ENCODE results near the gene TENT5C. TPM values are rescaled to one million over a fixed set of nuclear protein-coding genes. Genes with fewer than 3 reads are reported as not detected.

The TENT5C gene
- polyA plus RNA-seq, 3 donors from 2014 or later: 7.4 to 25.7 (median 25.3) TPM

DNA sequence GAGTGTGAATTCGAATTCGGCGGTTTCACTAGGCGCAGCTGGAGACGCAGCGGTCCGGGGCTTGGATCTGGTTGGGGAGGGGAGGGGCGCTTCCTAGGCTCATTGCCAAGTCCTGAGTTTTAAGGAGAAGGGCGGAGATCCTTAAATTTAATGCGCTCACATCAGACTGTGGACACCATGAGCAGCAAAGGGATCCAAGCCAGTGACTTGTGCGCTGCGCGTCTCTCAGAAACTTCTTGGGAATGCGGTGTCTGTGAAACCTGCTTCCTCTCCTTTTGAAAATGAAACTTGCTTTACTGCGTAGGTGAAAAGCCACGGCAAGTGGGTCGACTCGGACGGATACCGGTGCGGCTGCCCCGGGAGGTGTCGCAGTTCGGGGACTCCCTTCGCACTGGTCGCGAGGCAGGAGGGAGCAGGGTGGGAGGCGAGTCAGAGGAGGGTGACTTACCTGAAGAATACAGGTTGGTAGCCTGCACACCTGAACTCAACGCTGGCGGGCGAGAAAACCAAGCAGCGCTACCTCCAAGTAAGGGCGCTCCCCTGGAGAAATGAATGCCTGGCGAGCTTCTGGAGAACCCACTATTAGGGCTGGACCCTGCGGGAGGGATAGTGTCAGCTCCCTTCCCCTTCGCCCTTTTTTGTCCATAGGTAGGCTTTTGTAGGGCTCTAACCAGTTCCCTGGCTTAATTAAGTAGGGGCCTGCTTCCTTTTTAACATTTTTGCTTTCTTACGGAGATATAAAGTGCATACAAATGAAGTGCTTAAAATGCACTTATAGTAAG lies 992 bp downstream of the TENT5C start:
- H3K36me3 Mint-ChIP-seq: peaks cover 0 to 11% (median 6%) of the 10 kb centered on the region in 3 donors
- H3K4me1 Mint-ChIP-seq: peaks cover 53 to 59% of the 10 kb centered on the region in 2 donors
- peaks cover 31 to 46% (median 32%) of the 10 kb centered on the region in 3 donors for H3K27me3 Mint-ChIP-seq (ENCODE audit: low read depth in 3 of 3)
- H3K4me3 Mint-ChIP-seq: peak overlapping the region; percentile 89 to 98 (median 98)
- peak; percentile 82 to 83 (median 82) for DNase-seq
- no peaks in the 10 kb centered on the region for H3K9me3 Mint-ChIP-seq
- peak overlapping the region; percentile 95 to 99 (median 98) for H3K27ac Mint-ChIP-seq

DNA sequence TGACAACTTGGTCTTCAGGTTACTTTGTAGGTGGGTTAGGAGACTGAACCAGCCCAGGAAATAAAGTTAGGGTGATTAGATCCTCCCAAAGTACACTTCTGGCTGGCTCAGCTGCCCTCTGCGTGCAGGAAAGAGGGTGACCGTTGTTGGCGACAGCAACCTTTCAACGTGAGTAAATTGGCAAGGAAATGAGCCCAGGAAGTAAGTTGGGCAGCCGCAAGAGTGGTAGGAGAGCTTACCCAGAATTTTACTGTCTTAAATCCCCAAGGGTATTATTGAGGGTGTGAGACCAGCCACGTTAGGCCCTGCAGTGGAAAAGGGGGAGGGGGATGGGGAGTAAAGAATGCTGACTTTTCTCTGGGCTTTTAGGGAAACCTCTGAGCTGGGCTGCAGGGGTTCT lies 1.6 kb downstream of the TENT5C start:
- Mint-ChIP-seq H3K4me1 (peaks cover 59 to 66% of the 10 kb centered on the region in 2 donors), H3K27ac (peak overlapping the region; percentile 95 to 99 (median 98)), H3K4me3 (peak overlapping the region; percentile 89 to 98 (median 98)), H3K27me3 (ENCODE audit: low read depth in 3 of 3) (peaks cover 31 to 47% (median 32%) of the 10 kb centered on the region in 3 donors), H3K9me3 (no peaks in the 10 kb centered on the region), H3K36me3 (peaks cover 0 to 11% (median 4%) of the 10 kb centered on the region in 3 donors)
- peak; percentile 81 to 85 (median 82) for DNase-seq

DNA sequence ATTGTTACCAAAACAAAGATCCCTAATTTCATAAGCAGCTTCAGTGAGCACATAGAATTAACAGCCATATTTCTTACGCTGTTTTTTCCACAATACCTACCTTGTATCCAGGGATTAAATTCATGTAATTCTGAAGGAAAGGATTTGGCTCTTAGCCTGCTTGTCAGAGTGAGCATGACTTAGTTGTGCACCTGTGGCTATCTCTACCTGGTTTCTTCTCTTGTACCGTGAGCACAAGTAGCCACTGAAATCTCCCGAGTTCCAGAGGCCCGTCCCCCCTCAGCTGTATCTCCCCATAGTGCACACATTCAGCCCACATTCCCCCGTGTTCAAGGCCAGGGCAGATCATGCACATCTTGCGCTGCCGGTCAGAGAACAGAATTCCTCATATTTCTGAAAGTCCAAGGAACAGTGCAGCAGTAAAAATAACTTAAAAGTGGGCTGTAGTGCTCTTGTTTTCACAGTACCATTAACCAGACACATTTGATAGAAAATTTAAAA lies 2.3 kb downstream of the TENT5C start:
- peak overlapping the region; percentile 73 to 98 (median 94) for H3K4me3 Mint-ChIP-seq
- peaks cover 66 to 73% of the 10 kb centered on the region in 2 donors for H3K4me1 Mint-ChIP-seq
- DNase-seq: no peak
- peaks cover 0 to 13% (median 4%) of the 10 kb centered on the region in 3 donors for H3K36me3 Mint-ChIP-seq
- peak overlapping the region; percentile 83 to 99 (median 98) for H3K27ac Mint-ChIP-seq
- no peaks in the 10 kb centered on the region for H3K9me3 Mint-ChIP-seq
- peaks cover 31 to 52% (median 36%) of the 10 kb centered on the region in 3 donors for H3K27me3 Mint-ChIP-seq (ENCODE audit: low read depth in 3 of 3)

DNA sequence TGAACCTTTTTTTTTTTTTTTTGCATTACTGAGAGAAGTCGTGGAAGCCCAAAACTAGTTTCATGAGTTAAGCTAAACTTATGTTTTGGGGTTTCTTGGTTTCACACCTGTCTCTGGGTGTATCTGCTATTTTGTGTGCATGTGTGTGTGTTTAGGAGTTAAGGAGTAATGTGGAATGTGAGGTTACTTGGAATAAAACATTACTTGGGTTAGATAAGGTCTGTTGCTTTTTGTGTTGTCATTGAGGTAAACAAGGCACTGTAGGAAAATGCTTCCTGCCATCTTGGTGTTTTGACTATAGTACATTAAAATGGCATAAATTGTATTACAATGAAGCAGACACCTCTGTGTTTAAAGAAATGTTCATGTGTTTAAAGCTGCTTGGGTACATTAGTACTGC lies 2.9 kb downstream of the TENT5C start:
- H3K4me3 Mint-ChIP-seq: peak overlapping the region; percentile 34 to 98 (median 94)
- H3K27ac Mint-ChIP-seq: peak overlapping the region; percentile 83 to 99 (median 96)
- H3K36me3 Mint-ChIP-seq: peaks cover 0 to 19% (median 9%) of the 10 kb centered on the region in 3 donors
- no peak for DNase-seq
- no peaks in the 10 kb centered on the region for H3K9me3 Mint-ChIP-seq
- peaks cover 72 to 79% of the 10 kb centered on the region in 2 donors for H3K4me1 Mint-ChIP-seq
- H3K27me3 Mint-ChIP-seq (ENCODE audit: low read depth in 3 of 3): peaks cover 34 to 52% (median 38%) of the 10 kb centered on the region in 3 donors

DNA sequence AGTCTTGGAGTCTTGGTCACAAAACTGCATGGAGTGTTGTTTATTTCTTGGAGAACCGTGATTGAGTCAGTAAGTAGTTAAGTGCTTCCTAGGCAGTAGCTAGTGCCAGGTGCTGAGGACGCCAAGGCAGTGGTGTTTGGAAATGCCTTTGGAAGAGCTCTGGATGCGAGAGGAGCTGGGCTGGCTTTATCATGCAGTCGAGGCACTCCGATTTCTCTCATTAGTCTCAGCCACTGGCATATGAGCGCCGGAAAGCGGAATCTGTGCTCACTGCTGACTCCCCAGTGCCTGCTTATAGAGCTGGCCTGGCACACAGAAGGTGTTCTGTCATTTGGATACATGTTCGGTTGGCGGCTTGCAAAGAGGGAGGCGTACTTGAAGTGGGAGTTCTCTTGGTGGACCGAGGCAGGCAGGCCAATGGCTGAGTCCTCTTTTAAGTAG lies 3.6 kb downstream of the TENT5C start:
- Mint-ChIP-seq H3K27ac (peak overlapping the region in 5 of 6 donors; percentile 25 to 99 (median 97)), H3K36me3 (peaks cover 0 to 22% (median 9%) of the 10 kb centered on the region in 3 donors), H3K9me3 (no peaks in the 10 kb centered on the region), H3K4me3 (peak overlapping the region in 2 of 5 donors; percentile 18 to 94), H3K27me3 (ENCODE audit: low read depth in 3 of 3) (peaks cover 34 to 55% (median 38%) of the 10 kb centered on the region in 3 donors), H3K4me1 (peaks cover 79 to 84% of the 10 kb centered on the region in 2 donors)
- DNase-seq: no peak

DNA sequence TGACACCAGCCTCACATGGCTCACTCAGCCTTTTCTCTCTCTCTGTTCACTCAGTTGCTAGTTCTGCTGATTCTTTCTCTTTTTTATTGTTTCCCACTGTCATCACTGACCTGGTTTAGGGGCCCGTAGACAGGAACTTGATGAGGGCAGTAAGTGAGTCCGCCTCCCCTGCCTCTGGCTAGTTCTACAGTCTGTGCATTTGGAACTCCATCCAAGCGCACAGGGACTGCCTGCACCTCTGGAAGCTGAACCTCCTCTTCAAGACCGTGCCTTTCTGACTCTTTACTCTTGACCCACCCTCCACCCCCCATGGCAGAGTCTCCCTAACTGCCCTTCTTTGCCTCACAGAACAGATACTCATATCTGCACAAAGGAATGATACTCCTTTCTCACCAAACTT lies 4.2 kb downstream of the TENT5C start:
- H3K4me3 Mint-ChIP-seq: peak overlapping the region in 3 of 5 donors; percentile 10 to 28 (median 28)
- peaks cover 0 to 22% (median 9%) of the 10 kb centered on the region in 3 donors for H3K36me3 Mint-ChIP-seq
- peaks cover 38 to 58% (median 39%) of the 10 kb centered on the region in 3 donors for H3K27me3 Mint-ChIP-seq (ENCODE audit: low read depth in 3 of 3)
- H3K27ac Mint-ChIP-seq: peak overlapping the region in 5 of 6 donors; percentile 18 to 97 (median 58)
- H3K9me3 Mint-ChIP-seq: no peaks in the 10 kb centered on the region
- peaks cover 80 to 84% of the 10 kb centered on the region in 2 donors for H3K4me1 Mint-ChIP-seq
- DNase-seq: no peak

DNA sequence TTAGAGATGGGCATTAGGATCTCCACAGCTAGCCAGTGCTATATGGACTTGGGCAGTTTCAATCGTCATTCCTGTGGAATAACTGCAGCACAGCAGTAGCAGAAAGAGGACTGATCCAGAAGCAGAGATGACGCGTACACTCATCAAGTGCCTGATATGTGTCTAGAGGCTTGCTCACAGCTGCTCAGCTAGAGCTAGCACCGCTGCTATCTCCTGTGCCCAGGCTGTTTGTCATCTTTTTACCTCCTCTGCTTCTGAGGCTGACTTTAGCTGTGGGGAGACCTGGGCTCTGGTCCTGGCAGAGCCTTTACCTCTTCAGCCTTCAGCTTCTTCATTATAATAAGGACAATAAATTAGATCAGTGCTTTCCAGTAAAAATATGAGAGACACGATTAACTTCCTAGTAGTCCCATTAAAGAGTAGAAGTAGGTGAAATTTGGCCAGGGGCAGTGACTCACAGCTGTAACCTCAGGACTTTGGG lies 5.3 kb downstream of the TENT5C start:
- Mint-ChIP-seq H3K27me3 (ENCODE audit: low read depth in 3 of 3) (peaks cover 32 to 53% (median 33%) of the 10 kb centered on the region in 3 donors), H3K36me3 (peaks cover 0 to 22% (median 11%) of the 10 kb centered on the region in 3 donors), H3K9me3 (no peaks in the 10 kb centered on the region), H3K27ac (peak overlapping the region in 4 of 6 donors; percentile 43 to 87 (median 54)), H3K4me1 (peaks cover 85 to 92% of the 10 kb centered on the region in 2 donors), H3K4me3 (no peak overlapping the region)
- DNase-seq: no peak

DNA sequence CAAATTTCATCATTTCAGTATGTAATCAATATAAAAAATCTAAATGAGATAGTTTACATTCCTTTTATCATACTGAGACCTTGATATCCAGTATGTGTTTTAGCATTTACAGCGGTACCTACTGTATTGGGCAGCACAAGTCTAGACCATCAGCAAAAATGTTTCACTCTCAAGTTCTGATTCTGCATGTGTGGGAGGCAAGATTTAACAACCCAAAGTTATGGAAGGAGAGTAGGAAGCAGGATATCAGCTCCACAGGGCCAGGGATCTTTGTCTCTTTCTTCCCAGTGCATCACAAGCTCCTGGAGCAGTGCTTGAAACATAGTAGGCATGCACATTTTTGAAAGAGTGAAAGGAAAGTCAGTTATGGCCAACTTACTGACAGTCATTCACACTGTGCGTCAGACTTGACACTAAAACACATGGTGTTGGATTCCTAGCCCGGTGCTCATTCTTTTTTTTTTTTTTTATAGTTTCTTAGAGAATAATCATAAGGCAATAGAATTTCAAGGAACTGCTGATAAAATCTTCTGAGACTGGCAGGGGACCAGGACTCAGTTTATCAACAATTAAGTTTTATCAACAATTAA lies 6.1 kb downstream of the TENT5C start:
- peaks cover 91 to 94% of the 10 kb centered on the region in 2 donors for H3K4me1 Mint-ChIP-seq
- H3K9me3 Mint-ChIP-seq: no peaks in the 10 kb centered on the region
- peak overlapping the region in 3 of 5 donors; percentile 27 to 72 (median 36) for H3K4me3 Mint-ChIP-seq
- no peak for DNase-seq
- H3K27ac Mint-ChIP-seq: peak overlapping the region in 4 of 6 donors; percentile 9 to 91 (median 68)
- H3K27me3 Mint-ChIP-seq (ENCODE audit: low read depth in 3 of 3): peaks cover 25 to 49% (median 28%) of the 10 kb centered on the region in 3 donors
- H3K36me3 Mint-ChIP-seq: peaks cover 0 to 22% (median 15%) of the 10 kb centered on the region in 3 donors

DNA sequence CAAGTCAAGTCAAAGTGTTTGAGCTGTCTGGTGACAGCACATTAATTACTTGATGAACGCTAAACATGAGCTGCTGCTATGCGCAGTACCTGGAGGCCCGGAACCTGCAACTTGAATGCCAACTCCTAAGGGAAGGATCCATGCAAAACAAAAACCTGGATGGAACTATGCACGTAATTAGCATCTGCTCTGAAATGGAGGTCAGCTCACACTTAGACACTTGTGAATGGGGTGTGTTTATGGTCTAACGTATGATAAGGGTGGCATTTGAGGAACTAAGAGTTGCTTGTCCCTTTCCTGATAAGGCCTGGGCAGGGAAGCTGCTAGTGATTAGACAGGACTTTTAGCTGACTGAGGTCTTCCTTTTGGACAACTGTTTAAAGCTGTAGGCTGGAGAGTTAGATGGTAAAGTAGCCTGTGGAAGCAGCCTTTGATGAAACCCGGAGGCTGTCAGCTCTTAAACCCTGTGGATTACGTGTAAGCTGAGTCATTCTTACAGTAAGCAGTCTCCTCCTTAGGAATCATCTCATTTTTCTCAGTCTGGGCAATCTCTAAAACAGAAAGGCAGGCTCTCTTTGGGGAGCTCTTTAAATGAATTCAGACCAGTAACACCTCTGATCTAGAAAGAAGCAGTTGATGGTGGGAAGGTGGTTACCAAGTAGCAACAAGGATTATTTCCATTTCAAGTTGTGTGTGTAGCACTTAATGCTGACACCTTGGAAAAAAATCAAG lies 6.8 kb downstream of the TENT5C start:
- H3K27me3 Mint-ChIP-seq (ENCODE audit: low read depth in 3 of 3): peaks cover 18 to 42% (median 22%) of the 10 kb centered on the region in 3 donors
- H3K4me1 Mint-ChIP-seq: peaks cover 89 to 90% of the 10 kb centered on the region in 2 donors
- peak overlapping the region in 5 of 6 donors; percentile 6 to 91 (median 82) for H3K27ac Mint-ChIP-seq
- DNase-seq: no peak
- H3K36me3 Mint-ChIP-seq: peaks cover 0 to 22% (median 17%) of the 10 kb centered on the region in 3 donors
- H3K4me3 Mint-ChIP-seq: peak overlapping the region in 3 of 5 donors; percentile 27 to 60 (median 36)
- no peaks in the 10 kb centered on the region for H3K9me3 Mint-ChIP-seq

DNA sequence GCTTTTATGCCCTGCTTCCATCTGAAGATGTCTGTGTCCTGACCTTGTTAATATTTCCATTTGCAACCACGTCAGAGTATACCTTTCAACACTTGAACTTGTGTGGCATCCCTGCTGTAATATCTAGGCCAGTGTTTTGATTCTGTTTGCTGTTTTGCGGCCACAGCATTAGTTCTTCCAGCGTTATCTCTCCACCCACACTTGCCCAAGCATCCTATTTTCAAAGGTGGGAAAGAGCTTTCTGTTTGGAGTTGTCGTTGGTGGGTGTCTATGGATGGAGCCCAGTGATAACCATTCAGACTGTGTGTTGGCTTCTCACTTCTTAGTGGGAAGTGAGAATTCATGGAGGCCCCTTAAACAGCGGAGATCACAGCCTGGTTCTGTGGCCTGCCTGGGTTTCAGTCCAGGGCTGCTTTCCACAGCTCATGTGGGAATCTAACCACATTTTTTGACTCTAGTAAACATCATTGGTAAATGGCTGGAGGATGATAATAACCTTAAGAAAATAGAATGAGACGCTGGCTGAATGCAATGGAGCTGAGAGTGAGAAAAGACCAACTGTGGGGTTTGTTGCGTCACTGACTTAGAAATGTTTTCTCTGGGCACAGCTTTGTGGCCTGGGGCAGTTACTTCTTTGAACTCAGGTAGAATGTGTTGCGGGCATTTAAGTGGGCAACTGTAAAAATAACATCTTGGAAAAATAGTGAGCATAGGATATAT lies 7.6 kb downstream of the TENT5C start:
- DNase-seq: no peak
- H3K4me1 Mint-ChIP-seq: peaks cover 83 to 87% of the 10 kb centered on the region in 2 donors
- peaks cover 14 to 44% (median 18%) of the 10 kb centered on the region in 3 donors for H3K27me3 Mint-ChIP-seq (ENCODE audit: low read depth in 3 of 3)
- H3K9me3 Mint-ChIP-seq: no peaks in the 10 kb centered on the region
- peak overlapping the region; percentile 8 to 91 (median 61) for H3K27ac Mint-ChIP-seq
- H3K4me3 Mint-ChIP-seq: peak overlapping the region in 3 of 5 donors; percentile 5 to 60 (median 18)
- H3K36me3 Mint-ChIP-seq: peaks cover 0 to 22% (median 17%) of the 10 kb centered on the region in 3 donors

DNA sequence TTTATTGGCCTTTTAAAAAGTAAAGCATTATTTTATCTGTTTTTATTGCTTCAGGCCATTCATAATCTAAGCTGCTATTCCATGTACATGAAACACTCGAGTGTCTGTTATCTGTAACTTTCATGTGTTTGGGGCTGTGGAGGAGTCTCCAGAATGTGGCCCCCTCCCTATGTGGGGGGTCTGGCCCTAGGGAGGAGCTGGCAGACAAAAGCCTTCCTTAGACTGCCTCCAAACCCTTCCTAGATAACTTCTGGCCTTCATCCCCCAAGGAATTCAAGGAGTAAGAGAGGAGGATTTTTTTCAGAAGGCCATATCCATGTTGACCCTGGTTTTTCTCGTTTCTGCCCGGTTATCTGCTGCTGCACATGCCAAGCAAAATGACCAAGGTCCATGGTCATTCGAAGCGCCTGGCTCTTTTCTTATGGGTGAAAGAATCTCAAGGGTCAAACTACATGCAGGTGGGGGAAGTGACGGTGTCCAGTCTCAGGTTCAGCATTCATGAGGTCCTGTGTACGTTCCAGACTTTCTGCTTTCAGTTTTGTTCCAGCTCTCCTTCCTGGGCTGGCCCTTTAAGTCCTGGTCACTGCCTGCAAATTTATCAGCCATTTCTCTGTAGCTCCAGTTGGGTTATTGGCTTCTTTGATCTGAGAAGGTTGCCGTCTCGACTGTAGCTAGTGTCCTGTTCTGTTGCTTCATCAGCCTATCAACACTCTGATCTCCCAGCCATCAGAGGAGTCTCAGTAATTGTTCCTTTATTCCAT lies 8.3 kb downstream of the TENT5C start:
- DNase-seq: no peak
- peaks cover 0 to 17% (median 16%) of the 10 kb centered on the region in 3 donors for H3K36me3 Mint-ChIP-seq
- H3K27me3 Mint-ChIP-seq (ENCODE audit: low read depth in 3 of 3): peaks cover 12 to 44% (median 18%) of the 10 kb centered on the region in 3 donors
- peak overlapping the region in 5 of 6 donors; percentile 46 to 91 (median 85) for H3K27ac Mint-ChIP-seq
- H3K4me3 Mint-ChIP-seq: peak overlapping the region in 1 of 5 donors; percentile 41
- no peaks in the 10 kb centered on the region for H3K9me3 Mint-ChIP-seq
- H3K4me1 Mint-ChIP-seq: peaks cover 75 to 81% of the 10 kb centered on the region in 2 donors

DNA sequence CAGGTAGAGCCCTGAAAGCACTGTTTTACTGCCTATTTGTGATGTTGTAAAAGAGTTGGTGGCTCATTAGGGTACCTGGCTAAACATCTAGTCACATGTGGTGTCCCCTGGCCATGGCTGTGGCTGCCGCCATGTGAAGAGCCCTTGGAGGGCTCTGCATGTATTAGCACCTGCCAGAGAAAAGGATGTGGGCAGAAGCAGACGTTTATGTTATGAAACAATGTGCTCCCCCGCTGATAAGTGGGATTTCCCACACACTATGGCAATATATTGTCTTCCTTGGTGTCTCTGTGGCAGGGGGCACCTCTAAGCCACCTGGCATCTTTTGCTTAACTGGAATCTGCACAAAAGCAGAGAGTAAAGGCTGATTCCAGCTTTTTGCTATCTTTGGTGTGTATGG lies 9.6 kb downstream of the TENT5C start:
- Mint-ChIP-seq H3K4me3 (peak overlapping the region; percentile 6 to 71 (median 59)), H3K9me3 (no peaks in the 10 kb centered on the region), H3K36me3 (peaks cover 0 to 17% (median 11%) of the 10 kb centered on the region in 3 donors), H3K27me3 (ENCODE audit: low read depth in 3 of 3) (peaks cover 11 to 37% (median 16%) of the 10 kb centered on the region in 3 donors), H3K27ac (peak overlapping the region; percentile 24 to 91 (median 79)), H3K4me1 (peaks cover 67 to 72% of the 10 kb centered on the region in 2 donors)
- DNase-seq: peak; percentile 74 to 81 (median 78)

Data from immature natural killer cell (primary cell).